Effector memory CD4-positive, alpha-beta T cell (primary cell): ENCODE results near the gene FGF19.
"Not testable (repeated sequence)": the region's sequence is repeated elsewhere in the genome, so short reads cannot be mapped to it uniquely, and the experiment has no call there.

Experiments
- DNase-seq, 3 donors: peaks; one replicate each; pipeline ENCODE4 v3.0.0-alpha.2; 2020
- H3K27ac ChIP-seq: 2 replicates; pipeline ENCODE4 v1.7.0; 2013; ENCODE audit warnings: mild to moderate bottlenecking, low read length, moderate library complexity; ENCODE audit not compliant: insufficient read depth, poor library complexity, severe bottlenecking
- H3K27me3 ChIP-seq: replicated peaks from 2 replicates; pipeline ENCODE4 v1.7.0; 2013; ENCODE audit warnings: mild to moderate bottlenecking, low read length; ENCODE audit not compliant: insufficient read depth, control insufficient read depth, poor library complexity, severe bottlenecking
- H3K36me3 ChIP-seq: 2 replicates; pipeline ENCODE4 v1.7.0; 2013; ENCODE audit warnings: mild to moderate bottlenecking, low read length, moderate library complexity; ENCODE audit not compliant: control insufficient read depth, insufficient read depth
- H3K4me1 ChIP-seq: 2 replicates; pipeline ENCODE4 v1.7.0; 2013; ENCODE audit warnings: low read length, mild to moderate bottlenecking; ENCODE audit not compliant: control insufficient read depth, insufficient read depth, poor library complexity, severe bottlenecking
- H3K4me3 ChIP-seq: 2 replicates; pipeline ENCODE4 v1.7.0; 2013; ENCODE audit warnings: low read length, low read depth, mild to moderate bottlenecking; ENCODE audit not compliant: insufficient read depth, poor library complexity, severe bottlenecking
- H3K9me3 ChIP-seq: 2 replicates; pipeline ENCODE4 v1.7.0; 2013; ENCODE audit warnings: mild to moderate bottlenecking, low read length, moderate library complexity; ENCODE audit not compliant: control insufficient read depth

Gene FGF19

DNA sequence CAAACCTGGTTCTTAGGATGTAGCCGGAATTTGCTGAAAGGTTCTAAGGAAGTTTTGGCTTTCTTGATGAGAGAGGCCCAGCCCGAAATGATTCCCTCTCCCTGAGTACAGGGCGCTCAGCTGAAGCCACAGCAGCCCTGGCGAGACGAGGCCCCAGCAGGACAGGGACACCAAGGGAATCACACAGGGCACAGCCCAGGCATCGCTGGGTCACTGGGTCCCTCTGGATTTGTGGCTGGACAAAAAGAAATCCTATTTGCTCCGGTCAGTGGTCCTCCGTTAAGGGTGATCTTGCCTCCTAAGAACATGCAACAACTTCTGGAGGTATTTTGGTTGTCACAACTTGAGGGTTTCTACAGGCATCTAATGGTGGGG is 6.4 kb downstream of the FGF19 start:
- Histone ChIP-seq H3K9me3 (no peaks in the 10 kb centered on the region), H3K27me3 (peaks cover 12% of the 10 kb centered on the region), H3K4me1 (no peaks in the 10 kb centered on the region), H3K4me3 (no peak overlapping the region), H3K36me3 (no peaks in the 10 kb centered on the region), H3K27ac (no peak overlapping the region)
- no peak for DNase-seq

DNA sequence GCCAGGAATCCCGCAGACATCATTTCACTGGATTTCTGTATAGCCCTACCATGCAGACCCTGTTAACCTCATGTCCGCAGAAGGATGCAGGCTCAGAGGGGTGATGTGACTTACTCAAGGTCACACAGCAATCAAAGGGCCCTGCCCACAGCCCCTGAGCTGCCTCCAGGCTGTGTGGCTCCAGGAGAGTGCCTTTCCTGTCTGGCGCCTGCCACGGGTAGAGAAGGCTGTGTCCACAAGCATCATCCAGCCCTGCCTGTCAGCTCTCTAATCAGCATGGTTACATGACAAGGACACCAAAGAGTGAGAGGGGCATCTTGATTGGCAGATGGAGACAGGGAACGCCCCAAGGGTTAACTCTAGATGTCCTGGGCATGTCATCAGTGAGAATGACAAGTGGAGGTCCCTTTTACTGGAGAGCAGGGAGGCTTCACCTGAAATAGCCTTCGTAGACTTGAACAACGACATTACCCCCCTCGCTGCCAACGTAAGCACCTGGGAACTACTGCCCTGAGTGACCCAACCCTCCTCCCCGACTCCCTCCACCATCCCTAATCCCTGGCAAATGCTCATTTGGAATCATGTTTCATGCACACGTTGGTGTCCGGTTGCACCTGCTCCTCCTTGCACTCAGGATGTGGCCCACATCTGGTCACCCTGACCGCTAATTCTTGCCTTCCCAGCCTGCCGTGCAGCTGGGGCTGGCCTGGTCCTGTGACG is 6.9 kb downstream of the FGF19 start:
- no peak for DNase-seq
- Histone ChIP-seq H3K36me3 (no peaks in the 10 kb centered on the region), H3K9me3 (no peaks in the 10 kb centered on the region), H3K4me1 (no peaks in the 10 kb centered on the region), H3K27me3 (peaks cover 9% of the 10 kb centered on the region), H3K4me3 (no peak overlapping the region), H3K27ac (no peak overlapping the region)

DNA sequence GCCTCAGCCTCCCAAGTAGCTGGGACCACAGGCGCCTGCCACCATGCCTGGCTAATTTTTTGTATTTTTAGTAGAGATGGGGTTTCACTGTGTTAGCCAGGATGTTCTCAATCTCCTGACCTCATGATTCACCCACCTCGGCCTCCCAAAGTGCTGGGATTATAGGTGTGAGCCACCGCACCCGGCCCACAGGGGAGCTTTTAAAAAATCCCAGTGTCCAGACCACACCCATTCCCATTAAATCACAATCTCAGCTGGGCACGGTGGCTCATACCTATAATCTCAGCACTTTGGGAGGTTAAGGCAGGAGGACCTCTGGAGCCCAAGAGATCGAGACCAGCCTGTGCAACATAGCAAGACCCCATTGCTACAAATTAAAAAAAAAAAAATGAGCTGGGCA is 7.8 kb downstream of the FGF19 start:
- not testable (repeated sequence) for DNase-seq, H3K36me3 ChIP-seq, H3K4me1 ChIP-seq, H3K27me3 ChIP-seq, H3K4me3 ChIP-seq, H3K9me3 ChIP-seq, H3K27ac ChIP-seq

DNA sequence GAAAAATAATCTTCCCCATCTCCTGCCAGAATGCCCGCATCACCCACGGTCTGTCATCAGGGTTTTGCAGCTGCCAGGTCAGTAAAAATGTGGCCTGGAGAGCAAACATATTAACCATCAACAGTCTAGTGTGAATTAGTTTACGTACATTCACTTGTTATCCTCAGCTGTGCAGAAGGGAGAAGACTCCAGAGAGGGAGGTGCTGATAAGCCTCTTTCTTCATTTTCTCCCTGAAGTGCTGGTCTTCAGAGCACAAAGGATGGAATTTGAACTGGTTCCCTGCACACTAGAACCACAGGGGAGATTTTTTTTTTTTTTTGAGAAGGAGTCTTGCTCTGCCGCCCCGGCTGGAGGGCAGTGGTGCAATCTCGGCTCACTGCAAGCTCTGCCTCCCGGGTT is 8.2 kb downstream of the FGF19 start:
- Histone ChIP-seq H3K9me3 (no peaks in the 10 kb centered on the region), H3K4me1 (no peaks in the 10 kb centered on the region), H3K4me3 (no peak overlapping the region), H3K27me3 (peaks cover 2% of the 10 kb centered on the region), H3K27ac (no peak overlapping the region), H3K36me3 (no peaks in the 10 kb centered on the region)
- DNase-seq: no peak

DNA sequence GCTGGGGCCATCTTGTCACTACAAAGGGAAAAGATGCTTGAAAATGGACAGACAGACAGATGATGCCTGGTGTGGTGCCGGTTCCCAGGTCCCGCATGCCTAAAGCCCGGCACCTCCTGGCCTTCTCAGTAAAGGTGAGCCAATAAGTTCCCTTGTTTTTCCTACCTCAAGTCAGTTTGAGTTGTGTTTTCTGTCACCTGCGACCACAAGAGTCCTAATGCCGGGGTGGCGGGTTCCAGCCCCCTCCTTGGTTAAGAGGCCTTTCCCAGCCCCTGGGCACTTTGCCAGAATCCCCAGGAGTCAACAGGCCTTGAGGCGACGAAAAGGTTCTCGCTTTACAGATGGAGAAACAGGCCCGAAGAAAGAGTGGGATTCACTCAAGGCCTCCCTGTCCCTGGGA is 9.0 kb downstream of the FGF19 start:
- Histone ChIP-seq H3K36me3 (no peaks in the 10 kb centered on the region), H3K4me3 (no peak overlapping the region), H3K27me3 (no peaks in the 10 kb centered on the region), H3K27ac (no peak overlapping the region), H3K9me3 (no peaks in the 10 kb centered on the region), H3K4me1 (no peaks in the 10 kb centered on the region)
- DNase-seq: no peak

DNA sequence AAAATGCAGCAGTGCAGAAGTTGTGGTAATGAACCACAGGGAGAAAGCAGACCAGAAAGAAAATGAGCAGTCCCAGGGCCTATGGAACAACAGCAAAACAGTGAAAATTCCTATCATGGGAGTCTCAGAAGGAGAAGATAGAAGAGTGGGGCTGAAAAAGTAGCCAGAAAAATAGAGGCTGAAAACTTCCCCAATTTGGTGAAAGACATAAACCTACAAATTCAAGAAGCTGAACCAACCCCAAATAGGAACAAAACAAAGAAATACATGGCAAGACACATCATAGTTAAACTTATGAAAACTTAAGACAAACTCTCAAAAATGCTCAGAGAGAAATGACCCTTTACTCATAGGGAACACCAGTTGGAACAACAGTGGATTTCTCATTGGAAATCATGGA is 11.4 kb downstream of the FGF19 start:
- H3K27me3 ChIP-seq: no peaks in the 10 kb centered on the region
- no peaks in the 10 kb centered on the region for H3K4me1 ChIP-seq
- no peaks in the 10 kb centered on the region for H3K36me3 ChIP-seq
- H3K27ac ChIP-seq: no peak overlapping the region
- H3K9me3 ChIP-seq: no peaks in the 10 kb centered on the region
- no peak overlapping the region for H3K4me3 ChIP-seq
- DNase-seq: no peak

DNA sequence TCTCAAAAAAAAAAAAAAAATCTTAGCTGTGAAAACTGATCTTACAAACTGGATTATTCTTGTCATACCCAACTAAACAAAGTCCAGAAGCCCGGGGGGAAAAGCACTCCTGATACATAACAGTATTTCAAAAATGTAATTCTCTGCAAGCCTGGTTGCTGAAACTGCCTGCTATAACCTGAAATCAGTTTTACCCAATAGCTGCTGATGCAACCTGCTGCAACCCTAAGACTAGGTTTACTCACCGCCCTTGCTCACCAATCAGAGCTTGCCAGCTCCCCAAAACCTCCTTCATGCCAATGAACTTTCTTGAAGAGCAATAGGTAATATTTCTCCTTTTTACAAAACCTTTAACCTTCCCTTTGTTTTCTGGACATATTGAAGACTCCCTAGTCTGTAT is 12.4 kb downstream of the FGF19 start:
- no peaks in the 10 kb centered on the region for H3K4me1 ChIP-seq
- no peaks in the 10 kb centered on the region for H3K9me3 ChIP-seq
- DNase-seq: no peak
- no peaks in the 10 kb centered on the region for H3K27me3 ChIP-seq
- H3K27ac ChIP-seq: no peak overlapping the region
- no peak overlapping the region for H3K4me3 ChIP-seq
- no peaks in the 10 kb centered on the region for H3K36me3 ChIP-seq

DNA sequence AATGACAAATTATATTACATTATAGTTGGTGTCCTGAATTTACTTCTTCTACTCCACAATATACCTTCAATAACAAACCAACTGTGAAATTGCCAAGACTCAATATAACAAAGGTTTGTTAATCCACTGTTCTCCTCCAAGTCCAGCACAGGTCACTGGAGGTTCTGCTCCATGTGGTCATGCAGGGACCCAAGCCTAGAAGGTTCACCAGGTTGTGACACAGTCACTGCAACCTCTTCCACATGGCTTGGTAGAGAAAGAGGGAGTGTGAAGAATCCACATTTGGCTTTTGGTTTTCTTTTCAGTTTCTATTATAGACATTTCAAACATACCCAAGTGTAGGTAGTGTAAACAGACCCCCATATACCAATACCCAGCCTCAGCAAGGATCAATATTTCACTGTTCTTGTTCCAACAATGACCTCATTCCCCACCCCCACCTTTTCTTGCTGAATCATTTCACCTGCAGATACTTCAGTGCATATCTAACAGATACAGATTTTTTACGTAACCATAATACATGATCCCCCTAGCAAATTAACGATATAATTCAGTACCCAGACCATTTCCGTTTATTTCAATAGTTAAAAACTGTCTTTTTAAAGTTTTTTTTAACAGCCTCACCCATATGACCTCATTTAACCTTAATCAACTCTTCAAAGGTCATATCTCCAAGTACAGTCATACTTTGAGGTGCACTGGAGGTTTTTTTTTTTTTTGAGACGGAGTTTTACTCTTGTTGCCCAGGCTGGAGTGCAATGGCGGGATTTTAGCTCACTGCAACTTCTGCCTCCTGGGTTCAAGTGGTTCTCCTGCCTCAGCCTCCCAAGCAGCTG is 14.1 kb downstream of the FGF19 start:
- DNase-seq: no peak
- Histone ChIP-seq H3K36me3 (no peaks in the 10 kb centered on the region), H3K27me3 (no peaks in the 10 kb centered on the region), H3K9me3 (no peaks in the 10 kb centered on the region), H3K4me1 (no peaks in the 10 kb centered on the region), H3K27ac (no peak overlapping the region), H3K4me3 (no peak overlapping the region)

DNA sequence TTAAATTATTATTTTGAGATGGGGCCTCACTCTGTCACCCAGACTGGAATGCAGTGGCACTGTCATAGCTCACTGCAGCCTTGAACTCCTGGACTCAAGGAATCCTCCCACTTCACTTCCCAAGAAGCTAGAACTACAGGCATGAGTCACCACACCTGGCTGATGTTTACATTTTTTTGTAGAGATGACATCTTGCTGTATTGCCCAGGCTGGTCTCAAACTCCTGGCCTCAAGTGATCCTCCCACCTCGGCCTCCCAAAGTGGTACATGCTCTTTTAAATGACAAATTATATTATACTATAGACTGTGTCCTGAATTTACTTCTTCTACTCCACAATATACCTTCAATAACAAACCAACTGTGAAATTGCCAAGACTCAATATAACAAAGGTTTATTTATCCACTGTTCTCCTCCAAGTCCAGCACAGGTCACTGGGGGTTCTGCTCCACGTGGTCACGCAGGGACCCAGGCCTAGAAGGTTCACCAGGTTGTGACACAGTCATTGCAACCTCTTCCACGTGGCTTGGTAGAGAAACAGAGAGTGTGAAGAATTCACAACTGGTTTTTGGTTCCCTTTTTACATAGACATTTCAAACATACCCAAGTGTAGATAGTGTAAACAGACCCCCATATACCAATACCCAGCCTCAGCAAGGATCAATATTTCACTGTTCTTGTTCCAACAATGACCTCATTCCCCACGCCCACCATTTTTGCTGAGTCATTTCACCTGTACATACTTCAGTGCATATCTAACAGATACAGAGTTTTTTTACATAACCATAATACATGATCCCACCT is 15.7 kb downstream of the FGF19 start:
- not testable (repeated sequence) for H3K36me3 ChIP-seq, H3K27me3 ChIP-seq, H3K27ac ChIP-seq, H3K4me3 ChIP-seq, H3K4me1 ChIP-seq, DNase-seq, H3K9me3 ChIP-seq

DNA sequence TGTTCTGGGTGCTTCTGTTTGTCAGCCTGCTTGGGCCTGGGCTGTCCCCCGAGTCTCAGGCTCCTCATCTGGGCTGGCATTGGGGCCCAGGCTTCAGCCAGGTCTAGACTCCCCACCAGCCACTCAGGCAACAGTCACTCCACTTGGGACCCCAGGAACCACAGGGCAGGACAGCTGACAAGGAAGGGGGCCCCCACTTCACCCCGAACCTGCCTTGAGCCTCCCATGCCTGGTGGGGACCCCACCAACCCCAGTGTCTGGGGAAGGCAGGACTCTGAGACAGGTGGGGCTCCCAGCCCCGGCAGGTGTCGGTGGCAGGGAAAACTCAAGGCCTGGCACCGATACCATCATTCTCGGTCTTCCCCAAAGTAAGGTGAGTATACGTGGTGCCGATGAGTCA is 17.0 kb downstream of the FGF19 start:
- no peak overlapping the region for H3K4me3 ChIP-seq
- H3K27ac ChIP-seq: no peak overlapping the region
- no peaks in the 10 kb centered on the region for H3K4me1 ChIP-seq
- H3K9me3 ChIP-seq: no peaks in the 10 kb centered on the region
- no peaks in the 10 kb centered on the region for H3K27me3 ChIP-seq
- no peak for DNase-seq
- H3K36me3 ChIP-seq: no peaks in the 10 kb centered on the region
